ENCODE data around the gene ADGRL4.

The ADGRL4 gene

GRCh38 chr1:79006564-79006963 is at the start of gene ADGRL4:
Gene ADGRL4 (minus strand): TSS chr1:79006730. CDS start chr1:79006654, 76 bp downstream.
- Histone ChIP-seq H3K4me3 (ENCODE audit: low read depth in 1 of 2, low read length in 1 of 2) (no peak within 1 kb of the TSS), H3K4me1 (ENCODE audit: control insufficient read depth in 1 of 2, insufficient read depth in 1 of 2, low read depth in 1 of 2, low read length in 1 of 2) (no peaks in the 10 kb centered on the region), H3K27ac (no peak within 1 kb of the TSS), H3K9me3 (no peaks in the 10 kb centered on the region), H3K27me3 (peaks cover 13% of the 10 kb centered on the region), H3K36me3 (no peaks in the 10 kb centered on the region)
- TF ChIP-seq CTCF (IDR thresholded peaks at IDR 0.05) = no peak

- H3K4me1 ChIP-seq (ENCODE audit: control insufficient read depth in 1 of 2, insufficient read depth in 1 of 2, low read depth in 1 of 2, low read length in 1 of 2) = no peaks in the 10 kb centered on the region
- H3K9me3 ChIP-seq = no peaks in the 10 kb centered on the region
- H3K27ac ChIP-seq = no peak overlapping the region
- H3K36me3 ChIP-seq = no peaks in the 10 kb centered on the region
- no peaks in the 10 kb centered on the region for H3K27me3 ChIP-seq
- H3K4me3 ChIP-seq (ENCODE audit: low read depth in 1 of 2, low read length in 1 of 2) = no peak overlapping the region
- no peak for TF ChIP-seq CTCF (IDR thresholded peaks at IDR 0.05)
Observed at GRCh38 chr1:79055856-79056255, 49.3 kb upstream of the ADGRL4 start.

GRCh38 chr1:79052829-79053449 is 46.4 kb upstream of the ADGRL4 start:
- no peak overlapping the region for H3K27ac ChIP-seq
- H3K4me3 ChIP-seq (ENCODE audit: low read depth in 1 of 2, low read length in 1 of 2) = peak overlapping the region in 1 of 2 experiments; percentile 23
- no peaks in the 10 kb centered on the region for H3K27me3 ChIP-seq

GRCh38 chr1:79044974-79045650 is 38.6 kb upstream of the ADGRL4 start:
- no peaks in the 10 kb centered on the region for H3K27me3 ChIP-seq
- TF ChIP-seq CTCF (IDR thresholded peaks at IDR 0.05) = no peak

More at GRCh38 chr1:79052829-79053449, 46.4 kb upstream of the ADGRL4 start:
- H3K36me3 ChIP-seq = no peaks in the 10 kb centered on the region
- TF ChIP-seq CTCF (IDR thresholded peaks at IDR 0.05) = no peak
- no peaks in the 10 kb centered on the region for H3K9me3 ChIP-seq
- H3K4me1 ChIP-seq (ENCODE audit: control insufficient read depth in 1 of 2, insufficient read depth in 1 of 2, low read depth in 1 of 2, low read length in 1 of 2) = no peaks in the 10 kb centered on the region

GRCh38 chr1:79043506-79043905 is 37.0 kb upstream of the ADGRL4 start:
- Histone ChIP-seq H3K27ac (no peak overlapping the region), H3K9me3 (no peaks in the 10 kb centered on the region)

More at GRCh38 chr1:79044974-79045650, 38.6 kb upstream of the ADGRL4 start:
- no peaks in the 10 kb centered on the region for H3K9me3 ChIP-seq
- H3K4me1 ChIP-seq (ENCODE audit: control insufficient read depth in 1 of 2, insufficient read depth in 1 of 2, low read depth in 1 of 2, low read length in 1 of 2) = no peaks in the 10 kb centered on the region
- no peaks in the 10 kb centered on the region for H3K36me3 ChIP-seq
- H3K4me3 ChIP-seq (ENCODE audit: low read depth in 1 of 2, low read length in 1 of 2) = no peak overlapping the region
- H3K27ac ChIP-seq = no peak overlapping the region

More at GRCh38 chr1:79043506-79043905, 37.0 kb upstream of the ADGRL4 start:
- Histone ChIP-seq H3K27me3 (no peaks in the 10 kb centered on the region), H3K4me1 (ENCODE audit: control insufficient read depth in 1 of 2, insufficient read depth in 1 of 2, low read depth in 1 of 2, low read length in 1 of 2) (no peaks in the 10 kb centered on the region), H3K36me3 (no peaks in the 10 kb centered on the region), H3K4me3 (ENCODE audit: low read depth in 1 of 2, low read length in 1 of 2) (no peak overlapping the region)
- TF ChIP-seq CTCF (IDR thresholded peaks at IDR 0.05) = no peak

Data from neutrophil (primary cell).